Rectal smooth muscle tissue (tissue), 1 donor: ENCODE results near the gene RAB9A.
"Not testable (repeated sequence)": the region's sequence is repeated elsewhere in the genome, so short reads cannot be mapped to it uniquely, and the experiment has no call there.

Experiments
- H3K27ac ChIP-seq: one replicate; pipeline ENCODE4 v1.7.0; 2013; ENCODE audit warnings: low read depth, low read length, inconsistent platforms
- H3K27me3 ChIP-seq: one replicate; pipeline ENCODE4 v1.7.0; 2013; ENCODE audit warnings: low read length; ENCODE audit not compliant: control insufficient read depth, insufficient read depth
- H3K36me3 ChIP-seq: one replicate; pipeline ENCODE4 v1.7.0; 2013; ENCODE audit warnings: low read length; ENCODE audit not compliant: control insufficient read depth, insufficient read depth
- H3K4me1 ChIP-seq: one replicate; pipeline ENCODE4 v1.7.0; 2013; ENCODE audit warnings: low read length; ENCODE audit not compliant: control insufficient read depth, insufficient read depth
- H3K4me3 ChIP-seq: one replicate; pipeline ENCODE4 v1.7.0; 2013; ENCODE audit warnings: low read length
- H3K9ac ChIP-seq: one replicate; pipeline ENCODE4 v1.7.0; 2013; ENCODE audit warnings: low read length

The RAB9A gene

DNA sequence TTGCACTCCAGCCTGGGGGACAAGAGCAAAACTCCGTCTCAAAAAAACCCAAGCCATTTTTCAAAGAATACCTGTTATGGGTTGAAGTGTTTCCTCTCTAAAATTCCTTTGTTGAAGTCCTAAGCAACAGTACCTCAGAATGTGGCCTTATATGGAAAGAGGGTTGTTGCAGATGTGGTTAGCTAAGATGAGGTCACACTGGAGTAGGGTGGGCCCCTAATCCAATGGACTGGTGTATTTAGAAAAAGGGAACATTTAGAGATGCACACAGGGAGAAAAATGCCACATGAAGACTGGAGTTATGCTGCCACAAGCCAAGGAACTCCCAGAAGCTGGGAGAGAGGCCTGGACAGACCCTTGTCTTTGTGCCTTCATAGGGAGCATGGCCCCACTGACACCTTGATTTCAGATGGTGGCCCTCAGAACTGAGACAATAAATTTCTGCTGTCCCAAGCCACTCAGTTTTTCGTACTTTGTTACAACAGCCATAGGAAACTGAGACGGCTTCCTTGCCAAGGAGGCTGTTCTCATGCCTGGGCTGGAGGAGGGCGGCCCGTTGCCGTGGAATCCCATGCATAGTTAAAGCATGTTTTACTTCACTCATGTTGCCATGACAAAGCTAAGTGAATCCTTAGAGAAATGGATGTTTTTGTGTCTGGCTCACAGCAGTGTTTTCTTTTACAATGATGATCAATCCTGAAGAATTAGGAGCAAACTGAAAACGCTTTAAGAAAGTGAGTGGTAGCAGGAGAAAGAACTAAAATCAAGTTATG, 29.0 kb downstream of the RAB9A start:
- Histone ChIP-seq H3K4me3 (no peak overlapping the region), H3K27ac (peak overlapping the region; percentile 50), H3K9ac (no peak overlapping the region), H3K36me3 (no peaks in the 10 kb centered on the region), H3K27me3 (no peaks in the 10 kb centered on the region), H3K4me1 (peaks cover 6% of the 10 kb centered on the region)

DNA sequence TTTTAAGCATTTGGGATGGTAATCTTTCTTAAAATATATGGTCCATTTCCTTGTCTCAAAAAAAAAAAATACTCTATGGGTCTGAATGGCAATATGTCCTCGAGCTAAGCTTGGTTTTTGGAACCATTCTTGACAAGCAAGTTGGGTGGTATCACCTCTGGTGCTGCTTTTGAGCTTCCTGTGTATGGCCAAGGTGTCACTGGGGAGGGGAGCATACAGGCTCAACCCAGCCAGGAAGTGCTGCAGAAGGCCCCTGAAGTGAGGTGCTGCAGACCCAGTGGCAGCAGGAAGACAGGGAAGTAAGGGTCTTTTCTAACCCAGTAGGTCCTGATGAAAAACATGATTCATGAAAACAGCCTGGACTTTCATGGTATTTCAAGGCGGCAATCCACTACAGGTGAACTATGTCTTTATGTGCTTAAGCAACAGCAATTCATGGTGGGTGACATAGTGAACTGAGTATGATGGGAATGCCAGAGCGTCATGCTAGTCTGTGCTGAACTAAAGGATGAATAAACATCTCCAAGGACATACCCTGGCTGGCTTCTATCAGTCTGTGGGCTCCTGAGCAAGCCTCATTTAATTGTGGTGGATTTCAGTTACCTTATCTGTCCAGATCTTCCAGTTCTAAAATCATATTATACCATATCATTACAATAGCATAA, 30.4 kb downstream of the RAB9A start:
- Histone ChIP-seq H3K4me1 (peaks cover 6% of the 10 kb centered on the region), H3K36me3 (no peaks in the 10 kb centered on the region), H3K27ac (no peak overlapping the region), H3K27me3 (no peaks in the 10 kb centered on the region), H3K9ac (no peak overlapping the region), H3K4me3 (no peak overlapping the region)

DNA sequence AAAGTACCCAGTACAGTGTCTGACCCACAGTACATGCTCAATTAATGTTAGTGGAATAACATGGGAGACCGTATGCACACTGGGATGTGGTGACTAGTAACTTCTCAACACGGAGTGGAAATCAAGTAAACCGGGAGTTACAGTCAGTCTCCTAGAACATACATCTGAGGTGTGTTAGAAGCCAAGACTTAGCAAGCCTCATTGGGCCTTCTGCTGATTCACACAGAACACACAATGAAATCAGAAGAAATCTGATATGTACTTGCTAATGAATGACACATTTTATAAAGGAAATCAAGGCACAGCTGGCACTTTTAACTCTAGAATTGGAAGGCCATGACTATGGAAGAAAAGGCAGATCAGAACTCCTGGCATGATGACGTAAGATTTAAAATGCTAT, 32.4 kb downstream of the RAB9A start:
- H3K4me1 ChIP-seq: peaks cover 6% of the 10 kb centered on the region
- H3K9ac ChIP-seq: no peak overlapping the region
- H3K4me3 ChIP-seq: no peak overlapping the region
- no peaks in the 10 kb centered on the region for H3K36me3 ChIP-seq
- H3K27me3 ChIP-seq: no peaks in the 10 kb centered on the region
- peak overlapping the region; percentile 62 for H3K27ac ChIP-seq

DNA sequence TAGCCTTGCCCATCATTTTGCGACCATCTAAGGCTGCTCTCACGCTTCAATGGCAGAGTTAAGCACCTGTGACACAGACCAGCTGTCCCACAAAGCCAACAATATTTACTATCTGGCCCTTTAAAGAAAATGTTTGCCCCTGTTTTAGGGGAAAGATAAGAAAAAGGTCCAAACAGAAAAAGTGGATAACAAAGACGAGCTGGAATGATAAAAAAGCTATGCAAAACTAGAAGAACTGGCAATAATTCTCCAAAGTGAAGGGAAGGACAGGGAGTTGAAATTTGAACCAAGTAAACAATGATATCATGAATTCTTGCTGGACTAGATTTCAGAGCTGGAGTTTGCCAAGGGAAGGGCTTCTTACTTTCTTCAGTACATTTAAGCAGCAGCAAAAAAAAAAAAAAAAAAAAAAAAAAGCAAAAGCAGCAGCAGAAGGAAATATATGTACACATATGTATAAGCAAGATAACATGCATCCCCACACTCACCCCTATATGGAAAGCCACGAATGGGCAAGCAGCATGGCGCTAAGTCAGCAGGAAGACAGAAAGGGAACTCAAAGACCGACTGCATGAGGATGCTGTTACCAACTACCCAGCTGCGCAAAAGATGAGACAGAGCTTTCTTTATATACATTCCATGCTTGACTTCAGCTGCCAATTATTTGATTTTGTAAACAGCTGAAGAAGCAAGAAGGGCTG, 33.0 kb downstream of the RAB9A start:
- Histone ChIP-seq H3K4me3 (no peak overlapping the region), H3K27ac (peak overlapping the region; percentile 65), H3K9ac (no peak overlapping the region), H3K4me1 (peaks cover 6% of the 10 kb centered on the region), H3K27me3 (no peaks in the 10 kb centered on the region), H3K36me3 (no peaks in the 10 kb centered on the region)

DNA sequence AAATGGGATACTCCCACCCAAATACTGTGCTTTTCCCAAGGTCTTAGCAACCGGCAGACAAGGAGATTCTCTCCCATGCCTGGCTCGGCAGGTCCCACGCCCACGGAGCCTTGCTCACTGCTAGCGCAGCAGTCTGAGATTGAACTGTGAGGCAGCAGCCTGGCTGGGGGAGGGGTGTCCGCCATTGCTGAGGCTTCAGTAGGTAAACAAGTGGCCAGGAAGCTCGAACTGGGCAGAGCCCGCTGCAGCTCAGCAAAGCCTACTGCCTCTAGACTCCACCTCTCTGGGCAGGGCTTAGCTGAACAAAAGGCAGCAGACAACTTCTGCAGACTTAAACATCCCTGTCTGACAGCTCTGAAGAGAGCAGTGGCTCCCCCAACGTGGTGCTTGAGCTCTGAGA, 36.0 kb downstream of the RAB9A start:
- H3K27ac ChIP-seq, H3K4me1 ChIP-seq, H3K9ac ChIP-seq, H3K4me3 ChIP-seq, H3K27me3 ChIP-seq, H3K36me3 ChIP-seq: not testable (repeated sequence)

DNA sequence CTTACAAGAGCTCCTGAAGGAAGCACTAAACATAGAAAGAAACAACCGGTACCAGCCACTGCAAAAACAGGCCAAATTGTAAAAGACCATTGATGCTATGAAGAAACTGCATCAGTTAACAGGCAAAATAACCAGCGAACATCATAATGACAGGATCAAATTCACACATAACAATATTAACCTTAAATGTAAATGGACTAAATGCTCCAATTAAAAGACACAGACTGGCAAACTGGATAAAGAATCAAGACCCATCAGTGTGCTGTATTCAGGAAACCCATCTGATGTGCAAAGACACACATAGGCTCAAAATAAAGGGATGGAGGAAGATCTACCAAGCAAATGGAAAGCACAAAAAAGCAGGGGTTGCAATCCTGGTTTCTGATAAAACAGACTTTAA, 37.7 kb downstream of the RAB9A start:
- not testable (repeated sequence) for H3K4me3 ChIP-seq, H3K27me3 ChIP-seq, H3K9ac ChIP-seq, H3K36me3 ChIP-seq, H3K4me1 ChIP-seq, H3K27ac ChIP-seq

DNA sequence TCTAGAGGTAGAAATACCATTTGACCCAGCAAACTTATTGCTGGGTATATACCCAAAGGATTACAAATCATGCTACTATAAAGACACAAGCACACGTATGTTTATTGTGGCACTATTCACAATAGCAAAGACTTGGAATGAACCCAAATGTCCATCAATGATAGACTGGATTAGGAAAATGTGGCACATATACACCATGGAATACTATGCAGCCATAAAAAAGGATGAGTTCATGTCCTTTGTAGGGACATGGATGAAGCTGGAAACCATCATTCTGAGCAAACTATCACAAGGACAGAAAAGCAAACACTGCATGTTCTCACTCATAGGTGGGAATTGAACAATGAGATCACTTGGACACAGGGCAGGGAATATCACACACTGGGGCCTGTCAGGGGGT, 41.6 kb downstream of the RAB9A start:
- not testable (repeated sequence) for H3K4me1 ChIP-seq, H3K9ac ChIP-seq, H3K27ac ChIP-seq, H3K36me3 ChIP-seq, H3K4me3 ChIP-seq, H3K27me3 ChIP-seq

DNA sequence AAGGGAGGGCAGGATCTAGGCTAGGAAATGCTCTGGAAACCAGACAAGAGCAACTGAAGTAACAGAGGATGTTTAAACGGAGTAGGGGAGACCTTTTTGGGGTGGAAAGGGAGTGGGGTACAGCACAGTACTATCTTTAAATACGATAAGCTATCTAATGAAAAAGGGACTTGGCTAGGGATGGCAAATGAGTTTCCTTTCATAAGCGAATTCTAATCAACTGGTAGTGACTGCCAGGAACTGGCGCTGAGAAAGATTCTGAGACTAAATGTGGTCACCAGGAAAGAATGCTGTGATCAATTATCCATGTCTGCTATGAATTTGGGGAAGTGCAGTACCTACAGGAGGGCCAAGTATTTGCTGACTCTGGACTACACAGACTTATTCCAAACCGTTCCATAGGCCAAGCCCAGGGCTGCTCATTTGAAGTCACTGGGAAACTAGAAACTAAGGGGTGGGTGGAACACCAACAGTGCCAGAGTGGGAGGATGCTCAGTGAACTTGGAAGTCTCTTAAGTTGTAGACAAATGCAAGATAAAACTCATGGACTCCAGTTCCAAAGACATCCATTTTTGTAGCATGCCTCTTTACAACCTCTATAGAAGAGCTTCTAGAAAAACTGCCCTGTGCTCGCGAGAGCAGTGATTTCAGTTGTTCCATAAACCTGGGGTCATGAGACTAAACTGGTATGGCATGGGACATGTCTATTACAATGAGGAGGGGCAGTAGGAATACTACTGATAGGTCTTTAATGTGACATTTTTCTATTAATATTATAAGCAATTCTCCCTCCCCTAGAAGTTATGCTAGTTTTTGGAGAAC, 43.5 kb downstream of the RAB9A start:
- no peak overlapping the region for H3K4me3 ChIP-seq
- H3K27ac ChIP-seq: peak overlapping the region; percentile 87
- peaks cover 2% of the 10 kb centered on the region for H3K4me1 ChIP-seq
- H3K9ac ChIP-seq: no peak overlapping the region
- no peaks in the 10 kb centered on the region for H3K27me3 ChIP-seq
- H3K36me3 ChIP-seq: no peaks in the 10 kb centered on the region

DNA sequence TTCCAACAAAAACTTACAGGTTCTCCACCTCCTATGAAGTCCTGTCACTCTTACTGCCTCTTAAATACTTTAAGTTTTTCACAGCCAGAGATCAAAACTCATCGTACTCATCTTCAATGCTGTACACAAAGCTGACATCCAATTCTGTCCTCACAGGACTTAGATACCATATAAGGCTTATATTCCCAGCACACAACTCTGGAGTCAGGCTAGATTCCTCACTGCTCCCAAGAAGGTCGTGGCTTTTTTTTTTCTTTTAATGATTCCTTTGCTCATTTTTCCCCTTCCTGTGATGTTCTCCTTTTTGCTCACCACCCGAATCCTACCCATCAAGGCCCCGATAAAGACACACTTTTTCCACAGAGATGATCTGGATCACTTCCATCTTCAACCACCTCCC, 44.6 kb downstream of the RAB9A start:
- Histone ChIP-seq H3K9ac (no peak overlapping the region), H3K36me3 (no peaks in the 10 kb centered on the region), H3K27me3 (no peaks in the 10 kb centered on the region), H3K4me3 (peak overlapping the region; percentile 85), H3K27ac (peak overlapping the region; percentile 87), H3K4me1 (peaks cover 2% of the 10 kb centered on the region)

DNA sequence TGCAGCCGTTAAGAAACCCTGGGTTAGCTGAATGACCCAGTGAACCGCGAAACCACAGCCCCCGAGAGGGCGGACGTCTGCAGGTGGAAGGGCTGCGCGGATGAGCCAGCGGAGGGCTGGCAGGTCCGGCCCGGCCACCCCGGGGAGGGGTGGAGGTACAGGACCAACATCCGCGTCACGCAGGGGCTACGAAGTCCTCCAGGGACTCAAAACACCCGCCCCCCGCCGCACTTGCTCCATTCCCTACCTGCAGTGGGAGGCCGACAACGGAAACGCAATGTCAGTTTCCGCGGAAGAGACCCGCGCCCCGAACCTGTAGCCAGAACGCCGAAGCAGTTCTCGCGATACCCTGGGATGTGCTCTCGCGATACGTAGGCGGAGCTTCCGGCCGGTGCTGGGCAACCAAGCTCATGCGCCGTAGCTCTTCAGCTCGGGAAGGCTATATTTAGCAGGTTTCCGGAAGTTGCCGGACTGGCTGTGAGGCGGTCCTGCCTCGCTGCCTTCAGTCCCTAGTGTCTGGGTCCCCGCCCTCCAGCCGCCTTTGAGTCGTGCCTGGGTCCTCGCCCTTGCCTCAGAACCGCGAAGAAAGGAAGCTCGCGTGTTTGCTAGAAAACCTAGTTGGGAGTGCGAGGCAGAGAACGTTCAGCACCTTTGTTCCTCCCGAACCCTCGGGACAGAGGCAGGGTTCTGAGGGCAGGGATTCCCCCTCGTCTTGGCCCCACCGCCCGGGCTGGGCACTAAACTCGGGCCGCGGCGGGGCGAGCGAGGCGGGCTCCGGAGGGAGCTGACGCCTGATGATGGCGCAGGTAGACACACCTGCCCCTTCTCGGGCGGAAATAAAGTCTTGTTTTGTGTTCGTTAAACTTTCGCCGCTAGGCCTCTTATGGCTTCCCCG, 45.6 kb downstream of the RAB9A start, which contains the start of the genes OFD1 and TRAPPC2:
TSS of gene OFD1 (plus strand) at position 471 of the 895 bp plus-strand sequence. CDS start at position 795, 324 bp downstream.
TSS of gene TRAPPC2 (minus strand) at position 343 of the 895 bp plus-strand sequence. CDS start 14,657 bp downstream, outside the sequence.
- Histone ChIP-seq H3K36me3 (no peaks in the 10 kb centered on the region), H3K4me1 (peaks cover 2% of the 10 kb centered on the region), H3K27ac (peak within 1 kb of the TSS; percentile 87), H3K9ac (peak within 1 kb of the TSS; percentile 76), H3K27me3 (no peaks in the 10 kb centered on the region), H3K4me3 (peak within 1 kb of the TSS; percentile 85)

DNA sequence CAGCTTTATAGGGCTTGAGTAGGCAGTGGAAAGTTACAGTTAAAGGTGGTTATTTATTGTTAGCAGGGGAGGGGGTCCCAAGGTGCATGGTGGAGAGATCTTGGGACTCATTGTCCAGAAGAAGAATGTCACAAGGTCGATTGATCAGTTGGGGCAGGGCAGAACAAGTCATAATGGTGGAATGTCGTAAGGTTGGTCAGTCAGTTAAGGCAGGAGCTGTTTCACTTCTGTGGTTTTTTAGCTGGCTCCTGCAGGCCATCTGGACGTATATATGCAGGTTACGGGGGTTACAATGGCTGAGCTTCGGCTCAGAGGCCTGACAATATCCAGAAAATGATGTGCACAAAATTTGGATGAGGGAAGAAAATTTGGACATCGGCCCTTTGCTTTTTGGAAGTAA, 52.8 kb downstream of the RAB9A start:
- no peak overlapping the region for H3K4me3 ChIP-seq
- no peak overlapping the region for H3K27ac ChIP-seq
- no peak overlapping the region for H3K9ac ChIP-seq
- H3K36me3 ChIP-seq: peaks cover 6% of the 10 kb centered on the region
- H3K27me3 ChIP-seq: no peaks in the 10 kb centered on the region
- no peaks in the 10 kb centered on the region for H3K4me1 ChIP-seq
